ENCODE results near the gene APOA5. TPM values are rescaled to one million over a fixed set of nuclear protein-coding genes. Genes with fewer than 3 reads are reported as not detected.

Gene APOA5
- polyA plus RNA-seq, 1 of the 3 experiments (the other 2 are of a cell fraction), result not detected

DNA sequence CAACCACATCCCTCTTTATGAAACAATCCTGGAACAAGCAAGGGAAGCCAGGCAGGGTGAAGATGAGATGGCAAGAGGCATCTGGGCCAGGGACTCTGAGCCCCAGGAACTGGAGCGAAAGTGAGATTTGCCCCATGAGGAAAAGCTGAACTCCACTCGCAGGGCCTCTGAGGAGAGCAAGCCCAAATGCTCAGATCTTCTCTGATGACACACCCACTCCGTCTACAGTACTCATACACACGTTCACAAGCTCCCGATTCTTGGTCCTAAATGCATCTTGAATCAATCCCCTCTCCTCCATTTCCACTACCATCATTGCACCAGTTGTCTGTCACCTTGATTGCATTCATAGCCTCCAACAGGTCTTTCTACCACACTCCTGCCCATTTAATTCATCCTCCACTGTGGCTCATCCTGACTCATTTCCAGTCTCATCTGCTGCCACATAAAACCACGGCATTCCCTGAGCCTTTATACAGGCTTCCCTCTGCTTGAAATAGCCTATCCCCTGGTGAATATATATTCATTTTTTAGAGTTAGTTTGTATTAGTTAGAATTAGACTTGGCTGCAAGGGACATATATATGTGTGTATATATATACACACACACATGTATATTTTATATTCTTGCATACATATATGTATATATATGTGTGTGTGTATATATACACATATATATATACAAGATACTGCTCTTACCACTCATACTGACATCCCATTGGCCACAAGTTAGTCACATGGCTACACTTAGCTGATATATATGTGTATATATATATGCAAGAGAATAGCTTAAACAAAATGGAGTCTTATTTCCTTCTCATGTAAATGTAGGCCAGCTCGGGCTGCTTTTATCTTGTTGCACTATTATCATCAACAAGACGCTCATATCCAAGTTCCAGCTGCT, 1.4 kb upstream of the APOA5 start (continued):
- TF ChIP-seq NRF1 (IDR thresholded peaks at IDR 0.05; ENCODE audit: low read depth, low read length) (no peak), MAX (IDR thresholded peaks at IDR 0.05; ENCODE audit: low read depth) (no peak), FOSL2 (IDR thresholded peaks at IDR 0.05; ENCODE audit: borderline replicate concordance, low read depth) (peak; percentile 74; the same call in 1 of the 2 replicates), GABPA (IDR thresholded peaks at IDR 0.05; ENCODE audit: low read depth) (no peak), CHD2 (IDR thresholded peaks at IDR 0.05; ENCODE audit: low read length, partially characterized antibody) (no peak), RXRA (IDR thresholded peaks at IDR 0.05; ENCODE audit: borderline replicate concordance, low read depth) (no peak), MEF2A (IDR thresholded peaks at IDR 0.05; ENCODE audit: borderline replicate concordance, low read depth) (no peak), TCF12 (IDR thresholded peaks at IDR 0.05) (peak; percentile 45), GATA2 (CRISPR knock-in tag; IDR thresholded peaks at IDR 0.05) (no peak), NFIC (IDR thresholded peaks at IDR 0.05; ENCODE audit: borderline replicate concordance) (0 out of 2 replicates have a peak, but pooled peaks have one; percentile 17), JUND (IDR thresholded peaks at IDR 0.05) (no peak; the same call in 1 of the 2 replicates)
- TF ChIP-seq, protein P1, sequence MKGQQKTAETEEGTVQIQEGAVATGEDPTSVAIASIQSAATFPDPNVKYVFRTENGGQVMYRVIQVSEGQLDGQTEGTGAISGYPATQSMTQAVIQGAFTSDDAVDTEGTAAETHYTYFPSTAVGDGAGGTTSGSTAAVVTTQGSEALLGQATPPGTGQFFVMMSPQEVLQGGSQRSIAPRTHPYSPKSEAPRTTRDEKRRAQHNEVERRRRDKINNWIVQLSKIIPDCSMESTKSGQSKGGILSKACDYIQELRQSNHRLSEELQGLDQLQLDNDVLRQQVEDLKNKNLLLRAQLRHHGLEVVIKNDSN (IDR thresholded peaks at IDR 0.05; ENCODE audit: borderline replicate concordance, low read depth), result no peak

- peak overlapping the region in 1 of 2 experiments; percentile 44; a peak in 2 of 4 replicates for H3K27ac ChIP-seq (ENCODE audit: low read depth in 2 of 2, low read length in 1 of 2)
- peaks cover 3% of the 10 kb centered on the region for H3K79me2 ChIP-seq (ENCODE audit: insufficient read depth)
- CTCF ChIA-PET, result interaction anchor here (1.1 to 11.4 kb wide), 16 partner anchors 11 to 352 kb away, joined by 3 to 268 read pairs (median 8); partner anchors contain the start of genes APOA1, APOA4, PAFAH1B2 and SIK3
- H3K4me1 ChIP-seq (ENCODE audit: control insufficient read depth in 1 of 2, insufficient read depth in 2 of 2, low read depth in 1 of 2, low read length in 1 of 2), result peaks cover 8 to 12% of the 10 kb centered on the region in 2 experiments; a peak in 2 of 4 replicates
- H3K4me3 ChIP-seq (ENCODE audit: low read depth in 2 of 2, low read length in 1 of 2), result no peak overlapping the region
- H3K27me3 ChIP-seq (ENCODE audit: insufficient read depth), result no peaks in the 10 kb centered on the region
- POLR2A ChIA-PET, result no interaction called here
- H4K20me1 ChIP-seq (ENCODE audit: insufficient read depth), result no peaks in the 10 kb centered on the region
- TF ChIP-seq ELF1 (IDR thresholded peaks at IDR 0.05), result no peak
- TF ChIP-seq TAF1 (IDR thresholded peaks at IDR 0.05; ENCODE audit: borderline replicate concordance, low read depth, low read length), result no peak
- TF ChIP-seq, protein P2, sequence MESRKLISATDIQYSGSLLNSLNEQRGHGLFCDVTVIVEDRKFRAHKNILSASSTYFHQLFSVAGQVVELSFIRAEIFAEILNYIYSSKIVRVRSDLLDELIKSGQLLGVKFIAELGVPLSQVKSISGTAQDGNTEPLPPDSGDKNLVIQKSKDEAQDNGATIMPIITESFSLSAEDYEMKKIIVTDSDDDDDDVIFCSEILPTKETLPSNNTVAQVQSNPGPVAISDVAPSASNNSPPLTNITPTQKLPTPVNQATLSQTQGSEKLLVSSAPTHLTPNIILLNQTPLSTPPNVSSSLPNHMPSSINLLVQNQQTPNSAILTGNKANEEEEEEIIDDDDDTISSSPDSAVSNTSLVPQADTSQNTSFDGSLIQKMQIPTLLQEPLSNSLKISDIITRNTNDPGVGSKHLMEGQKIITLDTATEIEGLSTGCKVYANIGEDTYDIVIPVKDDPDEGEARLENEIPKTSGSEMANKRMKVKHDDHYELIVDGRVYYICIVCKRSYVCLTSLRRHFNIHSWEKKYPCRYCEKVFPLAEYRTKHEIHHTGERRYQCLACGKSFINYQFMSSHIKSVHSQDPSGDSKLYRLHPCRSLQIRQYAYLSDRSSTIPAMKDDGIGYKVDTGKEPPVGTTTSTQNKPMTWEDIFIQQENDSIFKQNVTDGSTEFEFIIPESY (IDR thresholded peaks at IDR 0.05; ENCODE audit: borderline replicate concordance, low read depth), result no peak
- TF ChIP-seq FOXM1 (IDR thresholded peaks at IDR 0.05; ENCODE audit: low read depth), result no peak
- no peak for TF ChIP-seq PBX3 (IDR thresholded peaks at IDR 0.05)
- no peak for TF ChIP-seq MAX (IDR thresholded peaks at IDR 0.05; ENCODE audit: low read depth)
- TF ChIP-seq RFX5 (IDR thresholded peaks at IDR 0.05; ENCODE audit: low read length), result no peak
- TF ChIP-seq GATA2 (CRISPR knock-in tag; IDR thresholded peaks at IDR 0.05), result no peak
- no peak for TF ChIP-seq FOSL2 (IDR thresholded peaks at IDR 0.05; ENCODE audit: borderline replicate concordance, low read depth)
- no peak for TF ChIP-seq JUND (IDR thresholded peaks at IDR 0.05)
- no peak for TF ChIP-seq SMC3 (IDR thresholded peaks at IDR 0.05; ENCODE audit: low read depth, low read length)
- no peak for TF ChIP-seq MXI1 (IDR thresholded peaks at IDR 0.05; ENCODE audit: low read depth, low read length)
- no peak for TF ChIP-seq EP300 (IDR thresholded peaks at IDR 0.05; ENCODE audit: borderline replicate concordance in 1 of 2, low read depth in 1 of 2, low read length in 1 of 2)
- no peak for TF ChIP-seq TEAD4 (IDR thresholded peaks at IDR 0.05; ENCODE audit: borderline replicate concordance, insufficient read depth)
- no peaks in the 10 kb centered on the region for H3K9me3 ChIP-seq
- no peaks in the 10 kb centered on the region for H3K9me2 ChIP-seq
- DNase-seq, result no peak
- peaks cover 11% of the 10 kb centered on the region for H3F3A ChIP-seq (replicated peaks; ENCODE audit: insufficient read depth)
- no peak overlapping the region for H3K4me2 ChIP-seq
- H3K9ac ChIP-seq, result no peak overlapping the region
- no peaks in the 10 kb centered on the region for H3K36me3 ChIP-seq (replicated peaks in 1 of 2; ENCODE audit: control insufficient read depth in 1 of 2, insufficient read depth in 2 of 2, low read length in 1 of 2)
- H2AFZ ChIP-seq (ENCODE audit: low read depth), result no peak overlapping the region
- 81% methylated on average over 7 of the region's 8 CpGs for WGBS (ENCODE audit: low lambda C conversion rate)
Measured at GRCh38 chr11:116792144-116792868, 627 bp upstream of the APOA5 start.
